ENCODE measurements around the gene TMEM11.

GRCh38 chr17:21258593-21258992 lies 44.6 kb upstream of the TMEM11 start:
- TF ChIP-seq POLR2AphosphoS5 (IDR thresholded peaks at IDR 0.05) = no peak
- TF ChIP-seq CTCF (IDR thresholded peaks at IDR 0.05) = no peak
- TF ChIP-seq POLR2A (IDR thresholded peaks at IDR 0.05) = no peak
